GM12878 (cell line): ENCODE results near the gene THSD4. TPM values are rescaled to one million over a fixed set of nuclear protein-coding genes. Genes with fewer than 3 reads are reported as not detected.

Experiments used
- ATAC-seq: fragments of 200-7000 bp; cut with Tn5 transposase; 3 replicates; pipeline ENCODE4 v1.9.1; 2020; ENCODE audit warnings: mild to moderate bottlenecking, moderate library complexity
- BruUV-seq: library from RNA; stranded (reverse); fragments of 400-500 nt; replicated peaks from 2 replicates; lab custom pipeline; 2021; lab: Mats Ljungman, UMichigan
- CTCF ChIA-PET: fragments of 300-600 bp; sonication (Branson Sonifier 250); formaldehyde crosslinking; extraction: SDS; loops from one replicate; lab custom pipeline; 2021; ENCODE audit warnings: inconsistent platforms; lab: Yijun Ruan, JAX
- POLR2A ChIA-PET: fragments of 350-600 bp; formaldehyde crosslinking; extraction: SDS; loops from one replicate; lab custom pipeline; 2021; ENCODE audit warnings: inconsistent platforms; lab: Charles Lee
- RAD21 ChIA-PET: fragments of 300-600 bp; sonication (Branson Sonifier 250); formaldehyde crosslinking; loops from one replicate; lab custom pipeline; 2023; ENCODE audit warnings: antibody characterized with exemption; ENCODE audit not compliant: unreplicated experiment; lab: Charles Lee
- SMC1A ChIA-PET: fragments of 300-600 bp; sonication (Branson Sonifier 250); formaldehyde crosslinking; loops from one replicate; lab custom pipeline; 2023; ENCODE audit not compliant: unreplicated experiment, uncharacterized antibody; lab: Charles Lee
- DNase-seq: peaks from one replicate; pipeline ENCODE4 v3.0.0-alpha.2; 2011; ENCODE audit warnings: low read depth, low spot score
- FAIRE-seq: peaks from 3 replicates; lab custom pipeline; 2011; peaks lifted over from hg19 to GRCh38; lab: Jason Lieb, UNC
- H2AFZ ChIP-seq: 2 replicates; pipeline ENCODE4 v1.6.0; 2011; ENCODE audit warnings: low read depth, low read length, control low read depth; ENCODE audit not compliant: control insufficient read depth
- H3K27ac ChIP-seq: 2 replicates; pipeline ENCODE4 v1.5.1; 2011; ENCODE audit warnings: control low read depth; ENCODE audit not compliant: control insufficient read depth, insufficient read depth
- H3K27me3 ChIP-seq, 2 experiments: replicated peaks in 1 of 2; 2 replicates each; pipeline versions ENCODE4 v1.6.0 to v1.6.1; 2011; ENCODE audit warnings: low read length in 1 of 2; ENCODE audit not compliant: control insufficient read depth in 2 of 2, insufficient read depth in 2 of 2
- H3K36me3 ChIP-seq, 2 experiments: 2 replicates each; pipeline ENCODE4 v1.5.1; 2011; ENCODE audit warnings: low read length in 1 of 2; ENCODE audit not compliant: control insufficient read depth in 2 of 2, insufficient read depth in 2 of 2
- H3K4me1 ChIP-seq: 2 replicates; pipeline ENCODE4 v1.6.1; 2011; ENCODE audit warnings: mild to moderate bottlenecking, low read length, moderate library complexity, mixed read lengths; ENCODE audit not compliant: control insufficient read depth, insufficient read depth
- H3K4me2 ChIP-seq: 2 replicates; pipeline ENCODE4 v1.6.0; 2011; ENCODE audit warnings: control low read depth; ENCODE audit not compliant: control insufficient read depth, insufficient read depth
- H3K4me3 ChIP-seq: fragments of 200-600 bp; sonication (generic); 2 replicates; pipeline ENCODE4 v1.5.1; 2016
- H3K79me2 ChIP-seq: 2 replicates; pipeline ENCODE4 v1.6.0; 2011; ENCODE audit warnings: low read length; ENCODE audit not compliant: control insufficient read depth, insufficient read depth
- H3K9ac ChIP-seq: 2 replicates; pipeline ENCODE4 v1.8.0; 2011; ENCODE audit warnings: low read length, control low read depth, mixed read lengths; ENCODE audit not compliant: control insufficient read depth, insufficient read depth
- H3K9me3 ChIP-seq: replicated peaks from 3 replicates; pipeline ENCODE4 v1.5.1; 2011; ENCODE audit warnings: mild to moderate bottlenecking, low read length; ENCODE audit not compliant: control insufficient read depth, insufficient read depth
- H4K20me1 ChIP-seq: 2 replicates; pipeline ENCODE4 v1.6.0; 2011; ENCODE audit not compliant: control insufficient read depth, insufficient read depth
- BCL11A ChIP-seq: IDR thresholded peaks from 2 replicates; pipeline ENCODE4 v1.6.1; 2011; ENCODE audit warnings: low read depth, low read length
- BCL3 ChIP-seq: IDR thresholded peaks from 2 replicates; pipeline ENCODE4 v1.6.1; 2011; ENCODE audit warnings: borderline replicate concordance, low read depth, mild to moderate bottlenecking, moderate library complexity, low read length; ENCODE audit not compliant: insufficient read depth, poor library complexity, severe bottlenecking
- EGR1 ChIP-seq, 2 experiments: IDR thresholded peaks; 1 replicate in 1 of 2; 2 replicates in 1 of 2; pipeline ENCODE4 v1.6.1; 2011 to 2012; ENCODE audit warnings: low read depth in 2 of 2, low read length in 2 of 2, borderline replicate concordance in 1 of 2, mild to moderate bottlenecking in 1 of 2, moderate library complexity in 1 of 2
- EP300 ChIP-seq, 2 experiments: fragments of 150-350 bp in 1 of 2; IDR thresholded peaks; 2 replicates each; pipeline ENCODE4 v1.6.1; 2011 to 2012; ENCODE audit warnings: low read depth in 2 of 2, low read length in 2 of 2, borderline replicate concordance in 1 of 2, improper control_type of control experiment in 1 of 2, inconsistent platforms in 1 of 2; ENCODE audit not compliant: control insufficient read depth in 1 of 2
- HDGF ChIP-seq: fragments of 450-650 bp; IDR thresholded peaks from 2 replicates; pipeline ENCODE4 v1.6.1; 2016; ENCODE audit warnings: antibody characterized with exemption
- KDM1A ChIP-seq: fragments of 200-600 bp; sonication (generic); IDR thresholded peaks from 2 replicates; pipeline ENCODE4 v1.6.1; 2016; ENCODE audit warnings: borderline replicate concordance
- PRDM15 ChIP-seq: fragments of 450-650 bp; formaldehyde crosslinking; IDR thresholded peaks from 2 replicates; pipeline ENCODE4 v1.4.0; 2020; ENCODE audit warnings: mild to moderate bottlenecking, moderate library complexity
- SUZ12 ChIP-seq: fragments of 200-600 bp; sonication (generic); IDR thresholded peaks from one replicate; pipeline ENCODE4 v1.6.1; 2018; ENCODE audit warnings: antibody characterized with exemption, mild to moderate bottlenecking; ENCODE audit not compliant: unreplicated experiment
- TCF12 ChIP-seq: IDR thresholded peaks from 2 replicates; pipeline ENCODE4 v1.6.1; 2011; ENCODE audit warnings: low read depth, mild to moderate bottlenecking, low read length
- ZNF217 ChIP-seq: fragments of 450-650 bp; IDR thresholded peaks from 2 replicates; pipeline ENCODE4 v1.6.1; 2017; ENCODE audit warnings: antibody characterized with exemption, mild to moderate bottlenecking
- ZZZ3 ChIP-seq: IDR thresholded peaks from 2 replicates; pipeline ENCODE4 v1.6.1; 2011; ENCODE audit warnings: low read depth; ENCODE audit not compliant: control insufficient read depth, insufficient read length
- WGBS: methylation state at CpG from one replicate; pipeline ENCODE4 v1.1.6; 2016; ENCODE audit warnings: low lambda C conversion rate; ENCODE audit not compliant: insufficient replicate concordance, insufficient coverage; ENCODE audit errors: missing lambda C conversion rate; 5-methylcytosine and 5-hydroxymethylcytosine counted together
- in situ Hi-C: fragments of 300-500 bp; cut with MboI; formaldehyde crosslinking; loops from 9 replicates; pipeline ENCODE4 v1.14.3; 2018; ENCODE audit warnings: mixed read lengths
- intact Hi-C: fragments of 100-400 bp; cut with micrococcal nuclease; formaldehyde crosslinking; loops from one replicate; pipeline ENCODE4 v1.14.2; 2022; ENCODE audit not compliant: unreplicated experiment
- polyA plus RNA-seq, 11 experiments: library from polyadenylated mRNA; depleted of rRNA in 4 of 11; unstranded in 6 of 11; stranded (reverse) in 5 of 11; fragments of >200 nt; fragmentation: Nextera tagmentation in 4 of 11; fragmentation: Illumina TruSeq in 1 of 11; extraction: Ambion mirVana in 4 of 11; extraction: Trizol in 1 of 11; gene quantifications; 1 replicate in 1 of 11; 2 replicates in 10 of 11; pipeline versions ENCODE4 v1.2.1 to v1.2.3, GENCODE V29; 2011 to 2016; ENCODE audit warnings: inconsistent platforms in 2 of 11, missing spikeins in 2 of 11, low read depth in 1 of 11
- total RNA-seq, 4 experiments: library from RNA; depleted of rRNA in 3 of 4; stranded (reverse); fragments of >200 nt in 3 of 4; fragmentation: Illumina TruSeq in 1 of 4; extraction: Trizol in 1 of 4; gene quantifications; 2 replicates each; pipeline versions ENCODE4 v1.2.1 to v1.2.3, GENCODE V29; 2013 to 2021

THSD4 gene
- total and polyA plus RNA-seq, 10 of the 15 experiments (the other 5 are each of a cell fraction or from before 2014, with no cell fraction given): 0.04 to 0.13 (median 0.05) TPM; not detected in 7

GRCh38 chr15:71798641-71799040 is 683.4 kb downstream of the THSD4 start:
- Histone ChIP-seq H3K27me3 (no peaks in the 10 kb centered on the region), H3K4me3 (no peak overlapping the region), H3K79me2 (no peaks in the 10 kb centered on the region), H3K4me1 (no peaks in the 10 kb centered on the region; the same call in 1 of the 2 replicates), H2AFZ (no peak overlapping the region), H3K27ac (no peak overlapping the region), H3K36me3 (no peaks in the 10 kb centered on the region)
- no peak for ATAC-seq
- ChIA-PET RAD21 (interaction anchor here (1.1 to 1.3 kb wide), 2 partner anchors 18 to 55 kb away, joined by 5 to 7 read pairs; no protein-coding TSS in a partner anchor), CTCF (interaction anchor here (0.6 to 2.0 kb wide), 6 partner anchors 10 to 357 kb away, joined by 3 to 5 read pairs (median 3); no protein-coding TSS in a partner anchor)
- no TSS peak for BruUV-seq
- in situ Hi-C loops: no loop called here
- no peak for FAIRE-seq
- DNase-seq: no peak
- no peak for TF ChIP-seq TCF12
- TF ChIP-seq HDGF: no peak
- no peak for TF ChIP-seq SUZ12
- TF ChIP-seq BCL11A: no peak
- TF ChIP-seq ZZZ3: no peak
- TF ChIP-seq ZNF217: no peak
- TF ChIP-seq BCL3: no peak
- no peak for TF ChIP-seq PRDM15
- TF ChIP-seq KDM1A: no peak
- no peak for TF ChIP-seq EP300 (IDR thresholded peaks at IDR 0.05; ENCODE audit: borderline replicate concordance in 1 of 2, control insufficient read depth in 1 of 2, low read depth in 2 of 2, low read length in 2 of 2)
- TF ChIP-seq EGR1 (IDR thresholded peaks at IDR 0.05; ENCODE audit: borderline replicate concordance in 1 of 2, low read depth in 2 of 2, low read length in 2 of 2): no peak
- TF ChIP-seq, all 136 proteins: peak for 0
- ChIA-PET SMC1A (no interaction called here), POLR2A (interaction anchor here (0.6 kb wide), 1 partner anchor 326 kb away, joined by 3 read pairs; no protein-coding TSS in a partner anchor)
- 16% methylated on average over 6 of the region's 6 CpGs for WGBS
- no peak overlapping the region for H3K4me2 ChIP-seq
- H3K9ac ChIP-seq: no peak overlapping the region
- H3K9me3 ChIP-seq: no peaks in the 10 kb centered on the region; the same call in 2 of the 3 replicates
- intact Hi-C loops: no loop called here
- H4K20me1 ChIP-seq: no peaks in the 10 kb centered on the region
